B cell (primary cell): ENCODE results near the gene RASGRP4. TPM values are rescaled to one million over a fixed set of nuclear protein-coding genes. Genes with fewer than 3 reads are reported as not detected.

Experiments
- ATAC-seq: fragments of 200-7000 bp; cut with Tn5 transposase; one replicate; pipeline ENCODE4 v1.10.0; 2021; ENCODE audit warnings: low read depth, mild to moderate bottlenecking, moderate number of reproducible peaks, moderate library complexity
- CTCF ChIA-PET: fragments of 350-600 bp; sonication (Branson Sonifier 250); formaldehyde crosslinking; loops from one replicate; lab custom pipeline; 2021; ENCODE audit warnings: antibody characterized with exemption, inconsistent platforms; lab: Charles Lee
- POLR2A ChIA-PET: fragments of 350-600 bp; sonication (Branson Sonifier 250); formaldehyde crosslinking; loops from one replicate; lab custom pipeline; 2021; ENCODE audit warnings: antibody characterized with exemption; lab: Charles Lee
- DNase-seq: peaks from one replicate; pipeline ENCODE4 v3.0.0; 2013
- H2AFZ ChIP-seq: 2 replicates; pipeline ENCODE4 v1.6.1; 2012; ENCODE audit warnings: mild to moderate bottlenecking, low read depth, low read length; ENCODE audit not compliant: insufficient read depth, poor library complexity, severe bottlenecking
- H3K27ac ChIP-seq, 2 donors: 1 replicate in 1 of 2; 2 replicates in 1 of 2; pipeline ENCODE4 v1.5.1; 2012 to 2013; ENCODE audit warnings: low read length in 2 of 2, mild to moderate bottlenecking in 2 of 2, moderate library complexity in 1 of 2
- H3K27me3 ChIP-seq, 4 experiments: fragments of 200-600 bp in 1 of 4; sonication (generic) in 1 of 4; replicated peaks in 1 of 4; 1 replicate in 2 of 4; 2 replicates in 2 of 4; pipeline versions ENCODE4 v1.6.1 to v1.7.0; 2013 to 2016; ENCODE audit warnings: low read length in 3 of 4, mild to moderate bottlenecking in 2 of 4, mixed read lengths in 1 of 4, moderate library complexity in 1 of 4; ENCODE audit not compliant: insufficient read depth in 4 of 4, control insufficient read depth in 3 of 4; ENCODE audit errors: control extremely low read depth in 1 of 4
- H3K36me3 ChIP-seq, 2 experiments: replicated peaks in 1 of 2; 1 replicate in 1 of 2; 2 replicates in 1 of 2; pipeline versions ENCODE4 v1.6.1 to v1.7.1; 2013; ENCODE audit warnings: low read length in 1 of 2; ENCODE audit not compliant: insufficient read depth in 2 of 2, control insufficient read depth in 1 of 2; ENCODE audit errors: control extremely low read depth in 1 of 2, extremely low read depth in 1 of 2
- H3K4me1 ChIP-seq, 2 donors: fragments of 200-600 bp in 1 of 2; sonication (generic) in 1 of 2; 1 replicate in 1 of 2; 2 replicates in 1 of 2; pipeline versions ENCODE4 v1.5.1 to v1.6.1; 2013 to 2017; ENCODE audit warnings: low read length in 2 of 2; ENCODE audit not compliant: control insufficient read depth in 2 of 2, insufficient read depth in 2 of 2
- H3K4me2 ChIP-seq: replicated peaks from 2 replicates; pipeline ENCODE3; 2012; ENCODE audit warnings: mild to moderate bottlenecking, low read depth, low read length; ENCODE audit not compliant: poor library complexity, severe bottlenecking
- H3K4me3 ChIP-seq, 5 experiments: fragments of 200-600 bp in 1 of 5; sonication (generic) in 1 of 5; 1 replicate in 3 of 5; 2 replicates in 2 of 5; pipeline versions ENCODE4 v1.5.1 to v1.7.0; 2011 to 2016; ENCODE audit warnings: low read length in 4 of 5, mild to moderate bottlenecking in 4 of 5, low read depth in 2 of 5, control low read depth in 1 of 5, moderate library complexity in 1 of 5; ENCODE audit not compliant: insufficient read depth in 1 of 5; ENCODE audit errors: control extremely low read depth in 1 of 5, extremely low read depth in 1 of 5
- H3K79me2 ChIP-seq: fragments of 200-600 bp; sonication (generic); one replicate; pipeline ENCODE4 v1.6.0; 2016; ENCODE audit warnings: low read length; ENCODE audit not compliant: control insufficient read depth, insufficient read depth
- H3K9ac ChIP-seq: fragments of 200-600 bp; sonication (generic); 2 replicates; pipeline ENCODE4 v1.6.1; 2017; ENCODE audit warnings: mild to moderate bottlenecking, low read length, moderate library complexity
- H3K9me3 ChIP-seq, 3 donors: one replicate each; pipeline versions ENCODE4 v1.6.1 to v1.7.1; 2013; ENCODE audit warnings: low read length in 2 of 3; ENCODE audit not compliant: control insufficient read depth in 2 of 3, insufficient read depth in 1 of 3; ENCODE audit errors: control extremely low read depth in 1 of 3
- H4K20me1 ChIP-seq: 2 replicates; pipeline ENCODE4 v1.6.0; 2012; ENCODE audit warnings: mild to moderate bottlenecking, low read length; ENCODE audit not compliant: insufficient read depth, control insufficient read depth, poor library complexity, severe bottlenecking
- H3K27ac Mint-ChIP-seq: one replicate; pipeline ENCODE4 v1.8.0; 2021; ENCODE audit warnings: mixed read lengths
- H3K27me3 Mint-ChIP-seq: one replicate; pipeline ENCODE4 v1.8.0; 2021; ENCODE audit warnings: mixed read lengths
- H3K4me1 Mint-ChIP-seq: one replicate; pipeline ENCODE4 v1.8.0; 2021; ENCODE audit warnings: mixed read lengths
- H3K4me3 Mint-ChIP-seq: one replicate; pipeline ENCODE4 v1.8.0; 2021; ENCODE audit warnings: mixed read lengths
- H3K9me3 Mint-ChIP-seq: one replicate; pipeline ENCODE4 v1.8.0; 2022; ENCODE audit warnings: mixed read lengths; ENCODE audit not compliant: insufficient read depth
- EZH2 ChIP-seq: IDR thresholded peaks from 2 replicates; pipeline ENCODE4 v1.6.1; 2012; ENCODE audit warnings: borderline replicate concordance, low read depth, mild to moderate bottlenecking, moderate library complexity, low read length; ENCODE audit not compliant: insufficient read depth, poor library complexity, severe bottlenecking
- WGBS: methylation state at CpG from one replicate; pipeline ENCODE4 v1.1.5; 2013; ENCODE audit warnings: missing lambda C conversion rate; ENCODE audit not compliant: insufficient coverage; 5-methylcytosine and 5-hydroxymethylcytosine counted together
- intact Hi-C: fragments of 100-400 bp; cut with micrococcal nuclease; formaldehyde crosslinking; loops from one replicate; pipeline ENCODE4 v1.10.0; 2022
- polyA plus RNA-seq: library from polyadenylated mRNA; depleted of rRNA; stranded (reverse); fragments of >200 nt; gene quantifications from 2 replicates; pipeline ENCODE4 v1.2.3, GENCODE V29; 2012
- total RNA-seq, 2 donors: library from RNA; stranded (reverse); fragments of 120-200 nt in 1 of 2; gene quantifications; 1 replicate in 1 of 2; 2 replicates in 1 of 2; pipeline versions ENCODE4 v1.2.3 to v1.2.4, GENCODE V29; 2013 to 2022
- TF ChIP-seq, protein P1 (sequence below): fragments of 200-600 bp; IDR thresholded peaks from one replicate; pipeline ENCODE4 v1.8.0; 2022; ENCODE audit warnings: antibody characterized with exemption, mild to moderate bottlenecking

Gene RASGRP4
- total and polyA plus RNA-seq, 2 donors (not counting 1 experiment from before 2014, with no cell fraction given) = 0.20 to 0.98 TPM

- Histone ChIP-seq H3K4me2 (peak overlapping the region; percentile 97), H3K4me1 (peaks cover 36% of the 10 kb centered on the region in 2 donors), H3K9me3 (peaks cover 0 to 30% (median 0%) of the 10 kb centered on the region in 3 donors), H3K27me3 (peaks cover 0 to 47% (median 20%) of the 10 kb centered on the region in 4 experiments), H4K20me1 (peaks cover 69% of the 10 kb centered on the region), H3K36me3 (peaks cover 0 to 46% of the 10 kb centered on the region in 2 experiments), H2AFZ (no peak overlapping the region), H3K4me3 (no peak overlapping the region), H3K9ac (no peak overlapping the region), H3K79me2 (peaks cover 2% of the 10 kb centered on the region), H3K27ac (no peak overlapping the region)
- no peak for DNase-seq
- Mint-ChIP-seq H3K27ac (no peak overlapping the region), H3K4me1 (peaks cover 31% of the 10 kb centered on the region), H3K27me3 (peaks cover 23% of the 10 kb centered on the region), H3K4me3 (peak overlapping the region; percentile 52), H3K9me3 (no peaks in the 10 kb centered on the region)
- CTCF ChIA-PET = interaction anchor here (0.8 kb wide), 1 partner anchor 18 kb away, joined by 3 read pairs; the partner anchor contains the start of gene FAM98C
- ATAC-seq = no peak
- 90% methylated on average over 40 of the region's 40 CpGs for WGBS
- intact Hi-C loops = loop anchor here (5.0 kb wide), 1 partner anchor 232 kb away; the partner anchor contains the start of genes EIF3K and MAP4K1
- POLR2A ChIA-PET = interaction anchor here (0.6 kb wide), 1 partner anchor 9 kb away, joined by 4 read pairs; no protein-coding TSS in a partner anchor
- TF ChIP-seq, protein P1, sequence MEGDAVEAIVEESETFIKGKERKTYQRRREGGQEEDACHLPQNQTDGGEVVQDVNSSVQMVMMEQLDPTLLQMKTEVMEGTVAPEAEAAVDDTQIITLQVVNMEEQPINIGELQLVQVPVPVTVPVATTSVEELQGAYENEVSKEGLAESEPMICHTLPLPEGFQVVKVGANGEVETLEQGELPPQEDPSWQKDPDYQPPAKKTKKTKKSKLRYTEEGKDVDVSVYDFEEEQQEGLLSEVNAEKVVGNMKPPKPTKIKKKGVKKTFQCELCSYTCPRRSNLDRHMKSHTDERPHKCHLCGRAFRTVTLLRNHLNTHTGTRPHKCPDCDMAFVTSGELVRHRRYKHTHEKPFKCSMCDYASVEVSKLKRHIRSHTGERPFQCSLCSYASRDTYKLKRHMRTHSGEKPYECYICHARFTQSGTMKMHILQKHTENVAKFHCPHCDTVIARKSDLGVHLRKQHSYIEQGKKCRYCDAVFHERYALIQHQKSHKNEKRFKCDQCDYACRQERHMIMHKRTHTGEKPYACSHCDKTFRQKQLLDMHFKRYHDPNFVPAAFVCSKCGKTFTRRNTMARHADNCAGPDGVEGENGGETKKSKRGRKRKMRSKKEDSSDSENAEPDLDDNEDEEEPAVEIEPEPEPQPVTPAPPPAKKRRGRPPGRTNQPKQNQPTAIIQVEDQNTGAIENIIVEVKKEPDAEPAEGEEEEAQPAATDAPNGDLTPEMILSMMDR = no peak
- TF ChIP-seq EZH2 = no peak
Observed at GRCh38 chr19:38385057-38385803, 40.8 kb downstream of the RASGRP4 start.
